RPMI7951 (cell line): ENCODE measurements around the gene IMPA2. TPM values are rescaled to one million over a fixed set of nuclear protein-coding genes. Genes with fewer than 3 reads are reported as not detected.
A peak's percentile ranks its signal among the peaks of the same experiment; 100 is the strongest.
"Not testable (repeated sequence)": the region's sequence is repeated elsewhere in the genome, so short reads cannot be mapped to it uniquely, and the experiment has no call there.

Experiments
- DNase-seq: peaks from one replicate; pipeline ENCODE4 v3.0.0-alpha.2; 2012; ENCODE audit warnings: low read depth
- total RNA-seq: library from RNA; depleted of rRNA; stranded (reverse); fragments of >200 nt; shearing (Covaris generic); gene quantifications from 2 replicates; pipeline ENCODE4 v1.2.3, GENCODE V29; 2014; rRNA removed

IMPA2 gene
- 10.0 and 10.2 TPM in 2 replicates for total RNA-seq

DNA sequence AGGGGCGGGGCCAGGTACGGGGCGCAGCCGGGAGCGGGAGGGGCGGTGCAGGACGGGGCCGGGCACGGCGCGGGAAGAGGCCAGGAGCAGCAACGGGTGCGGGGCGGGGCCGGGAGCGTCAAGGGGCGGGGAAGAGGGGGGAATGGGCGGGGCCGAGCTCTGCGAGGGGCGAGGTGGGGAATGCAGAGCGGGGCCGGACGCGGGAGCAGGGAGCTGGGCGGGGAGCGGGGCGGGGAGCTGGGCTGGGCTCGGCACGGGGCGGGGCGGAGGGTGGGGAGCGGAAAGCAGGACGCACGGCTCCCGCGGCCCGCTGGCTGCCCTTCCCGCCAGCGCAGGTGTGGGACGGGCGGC lies at the start of gene IMPA2:
Gene IMPA2 (plus strand): TSS at position 316 of the 351 bp plus-strand sequence. CDS start 163 bp downstream, outside the sequence.
- no peak for DNase-seq

DNA sequence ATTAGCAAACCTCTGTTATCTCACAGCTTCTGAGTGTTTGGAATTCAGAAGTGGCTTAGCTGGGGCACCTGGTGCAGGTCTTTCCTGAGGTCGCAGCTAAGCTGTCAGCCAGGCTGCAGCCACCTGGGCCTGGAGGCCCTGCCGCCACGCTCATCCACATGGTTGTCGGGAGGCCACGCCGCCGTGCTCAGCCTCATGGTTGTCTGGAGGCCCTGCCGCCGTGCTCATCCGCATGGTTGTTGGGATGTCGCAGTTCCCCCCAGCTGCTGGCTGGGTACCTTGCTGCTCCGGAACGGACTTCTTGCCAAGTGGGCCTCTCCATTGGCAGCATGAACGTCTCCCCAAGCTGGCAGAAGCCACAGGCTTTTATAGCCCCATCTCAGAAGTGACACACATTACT lies 48.9 kb upstream of the IMPA2 start:
- DNase-seq = no peak

DNA sequence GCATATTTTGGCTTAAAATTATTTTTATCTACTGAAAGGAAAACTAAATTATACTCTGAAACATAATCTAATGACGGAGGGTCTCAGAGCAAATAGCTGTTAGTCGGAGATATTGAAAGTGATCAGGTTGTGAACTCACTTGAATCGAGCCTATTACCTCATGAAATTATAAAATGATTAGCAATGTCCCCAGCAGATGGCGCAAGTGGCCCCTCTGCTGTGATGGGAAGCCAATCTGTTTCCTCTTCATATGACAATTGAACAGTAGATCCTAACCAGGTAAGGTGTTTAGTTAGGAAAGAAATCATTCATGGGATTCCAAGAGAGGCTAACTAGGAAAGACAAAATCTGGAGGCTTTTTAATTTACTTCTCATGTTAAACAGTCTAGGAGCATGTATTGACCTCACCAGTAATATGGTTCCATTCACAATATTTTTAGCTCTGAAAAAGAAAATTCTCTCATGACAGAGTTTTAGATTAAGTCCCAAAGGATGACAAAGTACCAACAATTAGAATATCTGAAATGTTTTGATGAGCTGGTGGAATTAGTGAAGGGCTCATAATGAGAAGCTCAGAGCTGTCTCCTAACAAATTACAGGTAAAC lies 43.3 kb upstream of the IMPA2 start:
- peak; percentile 48 for DNase-seq

DNA sequence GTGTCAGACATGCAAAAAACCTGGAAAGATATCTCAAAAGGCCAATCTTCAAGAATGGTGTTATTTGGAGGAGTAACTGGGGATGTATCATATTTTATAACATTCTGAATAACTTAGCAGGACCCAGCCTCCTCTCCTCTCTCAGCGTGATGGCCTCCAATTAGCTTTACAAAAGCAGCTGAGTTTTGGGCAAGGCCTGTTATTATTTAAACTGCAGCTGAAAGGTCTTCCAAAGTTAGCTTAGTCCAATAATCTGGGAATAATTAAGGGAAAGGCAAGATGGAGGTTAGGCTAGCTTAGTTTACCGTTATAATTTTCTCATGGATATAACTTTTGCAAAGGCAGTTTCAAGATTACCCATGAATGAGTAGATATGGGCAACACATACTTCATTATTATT lies 40.4 kb upstream of the IMPA2 start:
- DNase-seq = no peak

DNA sequence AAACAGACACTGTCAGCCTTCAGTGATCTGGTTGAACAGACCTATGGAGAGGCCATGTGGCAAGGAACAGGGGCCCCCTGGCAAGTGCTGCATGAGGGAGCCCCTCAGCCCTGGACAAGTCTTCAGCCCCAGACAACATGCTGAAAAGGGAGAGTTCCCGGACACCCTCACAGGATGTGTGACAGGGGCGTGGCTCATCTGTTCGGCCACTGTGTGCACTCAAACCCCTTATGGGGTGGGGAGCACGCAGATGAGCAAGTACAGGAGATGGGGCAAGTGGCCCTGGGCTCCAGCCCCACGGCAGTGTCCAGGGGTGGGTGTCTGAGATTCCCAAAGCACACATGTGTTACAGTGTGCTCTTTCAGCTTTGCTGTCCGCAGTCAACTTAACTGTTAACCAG lies 37.8 kb upstream of the IMPA2 start:
- DNase-seq = no peak

DNA sequence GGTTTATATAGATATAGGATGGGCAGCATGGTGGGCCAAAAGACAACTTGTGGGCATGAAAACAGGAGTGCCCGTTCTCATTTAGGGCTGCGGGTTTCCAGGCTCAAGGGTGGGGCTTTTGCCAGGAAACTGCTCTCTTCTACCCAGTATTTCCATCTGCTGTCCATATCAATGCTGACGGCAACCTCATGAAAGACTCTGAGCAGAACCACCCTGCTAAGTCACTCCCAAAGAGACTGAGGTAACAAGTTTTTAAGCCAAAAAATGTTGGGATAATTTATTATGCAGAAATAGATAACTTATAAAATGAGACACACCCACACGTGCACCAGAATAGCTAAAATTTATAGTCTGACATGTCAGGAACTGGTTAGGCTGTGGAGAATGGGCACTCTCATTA lies 37.1 kb upstream of the IMPA2 start:
- no peak for DNase-seq

DNA sequence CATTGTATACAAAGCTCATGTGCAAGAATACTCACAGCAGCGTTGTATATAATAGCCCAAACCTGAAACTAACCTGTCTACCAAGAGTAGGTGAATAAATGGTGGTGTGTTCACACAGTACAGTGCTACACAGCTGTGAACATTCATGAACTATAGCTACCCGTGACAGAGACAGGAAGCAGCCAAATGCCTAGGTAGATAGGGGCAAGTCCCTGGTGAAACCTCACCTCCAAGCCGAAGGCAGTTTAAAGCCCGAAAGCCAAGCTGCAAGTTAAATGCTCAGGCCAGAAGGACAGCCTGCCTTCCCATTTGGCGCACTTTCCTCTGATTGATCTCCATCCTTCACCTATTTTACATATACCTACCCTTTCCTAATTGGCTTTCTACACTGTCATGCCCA lies 36.5 kb upstream of the IMPA2 start:
- no peak for DNase-seq

DNA sequence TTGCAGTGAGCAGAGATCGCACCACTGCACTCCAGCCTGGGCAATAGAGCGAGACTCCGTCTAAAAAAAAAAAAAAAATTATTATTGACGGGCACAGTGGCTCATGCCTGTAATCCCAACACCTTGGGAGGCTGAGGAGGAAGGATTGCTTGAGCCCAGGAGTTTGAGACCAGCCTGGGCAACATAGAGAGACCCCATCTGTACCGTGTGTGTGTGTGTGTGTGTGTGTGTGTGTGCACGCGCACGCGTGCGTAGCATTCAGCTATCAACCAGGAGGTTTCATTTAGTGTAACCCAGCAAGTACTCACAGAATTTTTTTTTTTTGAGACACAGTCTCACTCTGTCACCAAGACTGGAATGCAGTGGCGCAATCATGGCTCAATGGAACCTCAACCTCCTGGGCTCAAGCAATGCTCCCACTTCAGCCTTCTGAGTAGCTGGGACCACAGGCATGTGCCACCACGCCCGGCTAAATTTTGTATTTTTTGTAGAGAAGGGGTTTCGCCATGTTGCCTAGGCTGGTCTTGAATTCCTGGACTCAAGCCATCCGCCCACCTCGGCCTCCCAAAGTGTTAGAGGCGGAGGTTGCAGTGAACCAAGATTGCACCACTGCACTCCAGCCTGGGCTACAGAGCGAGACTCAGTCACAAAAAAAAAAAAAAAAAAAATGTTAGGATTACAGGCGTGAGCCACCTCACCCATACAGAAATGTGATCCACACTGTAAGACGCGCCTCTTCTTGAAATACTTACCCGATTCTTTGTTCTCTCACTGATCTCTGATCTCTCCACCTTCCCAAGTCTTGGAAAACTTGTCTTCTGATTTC lies 35.3 kb upstream of the IMPA2 start:
- DNase-seq = peak; percentile 62

DNA sequence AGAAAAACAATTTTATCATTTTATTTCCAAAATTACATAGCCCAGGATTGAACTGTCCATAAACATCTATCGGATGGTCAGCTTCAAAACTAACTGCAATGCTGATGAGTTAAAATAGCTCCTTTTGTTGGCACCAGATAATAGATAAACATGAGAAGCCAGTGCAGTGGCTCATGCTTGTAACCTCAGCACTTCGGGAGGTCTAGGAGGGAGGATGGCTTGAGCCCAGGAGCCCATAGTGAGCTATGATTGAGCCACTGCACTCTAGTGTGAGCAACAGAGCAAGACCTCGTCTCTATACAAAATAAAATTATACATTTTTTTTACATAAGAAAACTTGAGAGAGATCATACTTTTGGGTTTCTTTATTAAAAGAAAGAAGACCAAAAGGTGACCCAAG lies 34.6 kb upstream of the IMPA2 start:
- DNase-seq = peak; percentile 75

DNA sequence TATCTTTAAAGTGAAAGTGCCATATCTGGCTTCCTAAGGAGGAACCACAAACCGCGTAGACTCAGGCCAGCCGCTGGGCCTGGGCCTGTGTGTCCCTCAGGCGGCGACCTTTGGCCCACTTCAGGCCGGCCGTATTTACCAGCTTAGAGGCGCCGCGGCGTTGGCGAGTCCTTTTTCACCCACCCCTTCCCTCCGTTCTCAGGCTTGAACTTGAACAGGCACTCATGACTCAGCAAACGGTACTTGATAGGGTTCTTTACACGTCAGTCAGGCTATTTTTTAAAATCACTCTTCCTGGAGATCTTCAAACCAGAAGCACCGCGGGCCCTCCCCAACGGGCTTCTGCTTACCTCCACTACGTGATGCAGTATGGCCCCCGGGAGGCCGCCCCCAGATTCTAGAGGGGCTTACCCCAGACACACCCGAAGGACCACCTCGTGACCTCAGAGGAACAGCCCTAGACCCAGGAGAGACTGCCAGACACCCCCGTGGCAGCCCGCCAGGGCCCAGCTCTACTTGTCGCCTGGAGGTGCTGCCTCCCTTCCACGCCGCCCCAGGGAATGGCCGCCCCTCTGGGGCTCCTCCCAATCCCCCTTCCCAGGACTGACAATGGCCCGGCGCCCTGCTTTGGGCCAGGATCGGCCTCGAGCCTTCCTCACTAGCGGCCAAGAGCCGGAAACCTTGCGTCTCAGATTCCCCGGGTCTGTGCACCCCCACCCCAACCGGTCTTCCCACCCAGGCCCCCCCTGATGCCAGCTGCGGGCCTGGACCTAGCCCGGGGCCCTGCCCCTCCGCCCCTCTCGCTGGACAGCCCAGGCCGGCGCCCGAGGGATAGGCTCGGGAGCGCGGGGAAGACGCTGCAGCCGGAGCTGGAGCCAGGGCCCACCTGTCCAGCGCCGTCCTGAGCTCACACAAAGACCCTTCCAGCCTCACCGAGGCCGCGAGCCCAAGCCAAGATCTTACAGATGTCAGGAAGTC lies 33.8 kb upstream of the IMPA2 start:
- DNase-seq = peak; percentile 96

DNA sequence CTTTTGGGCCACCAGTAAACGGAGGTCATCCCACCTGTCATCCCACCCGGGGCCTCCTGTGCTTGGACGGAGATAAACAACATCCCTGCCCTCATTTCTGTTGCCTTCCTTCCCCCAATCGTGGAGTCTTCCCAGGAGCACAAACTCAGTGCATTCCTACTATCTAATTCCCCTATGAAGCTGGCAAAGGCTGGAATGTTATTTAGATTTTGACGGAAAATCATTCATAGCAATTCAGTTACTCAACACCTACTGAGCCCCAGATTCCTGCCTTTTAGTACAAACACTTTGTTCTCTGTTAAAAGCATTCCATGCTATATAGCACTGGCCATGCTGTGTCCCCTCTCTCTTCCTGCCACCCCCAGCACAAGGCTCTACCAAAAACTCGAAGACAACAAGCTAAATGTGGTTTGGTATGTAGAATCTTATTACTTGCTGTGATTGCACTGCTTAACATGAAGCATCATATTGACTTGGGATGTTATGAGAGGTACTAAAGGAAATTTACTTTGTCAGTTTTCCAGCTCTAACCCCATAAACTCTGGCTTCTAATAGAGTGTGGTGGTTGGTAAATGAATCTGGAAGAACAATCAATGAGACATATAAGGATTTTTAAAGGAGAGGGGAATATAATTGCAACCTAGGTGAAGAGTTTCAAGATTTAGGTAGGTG lies 32.3 kb upstream of the IMPA2 start:
- DNase-seq = no peak

DNA sequence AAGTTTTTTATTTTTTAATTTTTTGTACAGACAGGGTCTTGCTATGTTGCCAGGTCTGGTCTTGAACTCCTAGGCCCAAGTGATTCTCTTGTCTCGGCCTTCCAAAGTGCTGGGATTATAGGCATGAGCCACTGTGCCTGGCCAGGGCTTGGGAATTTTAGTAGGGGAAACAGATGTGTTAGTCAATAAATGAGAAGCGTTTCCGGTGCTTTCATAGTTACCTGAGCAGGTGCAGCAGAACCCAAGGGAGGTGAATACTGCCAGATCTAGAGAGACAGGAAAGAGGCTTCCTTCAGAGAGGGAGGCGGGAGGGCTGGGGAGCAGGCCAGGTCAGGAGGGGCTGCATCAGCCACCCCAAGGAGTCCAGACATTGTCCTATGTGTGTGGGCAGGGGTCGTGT lies 30.5 kb upstream of the IMPA2 start:
- DNase-seq = no peak

DNA sequence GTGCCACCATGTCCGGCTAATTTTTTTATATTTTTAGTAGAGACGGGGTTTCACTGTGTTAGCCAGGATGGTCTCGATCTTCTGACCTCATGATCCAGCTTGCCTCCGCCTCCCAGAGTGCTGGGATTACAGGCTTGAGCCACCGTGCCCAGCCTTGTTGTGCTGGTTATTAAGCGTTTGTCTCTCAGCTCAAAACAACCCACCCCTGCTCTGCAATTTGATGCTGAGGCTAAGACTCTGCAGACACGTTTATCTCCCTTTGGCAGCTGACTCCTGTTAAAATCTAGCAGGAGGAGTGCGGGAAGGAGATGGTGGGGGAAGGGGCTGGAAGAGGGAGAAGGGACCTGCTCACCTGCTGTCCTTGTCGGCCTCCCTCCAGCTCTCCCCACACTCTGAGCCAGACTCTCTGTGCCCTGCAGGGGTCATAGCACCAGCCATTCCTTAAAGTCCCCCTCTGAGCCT lies 29.9 kb upstream of the IMPA2 start:
- no peak for DNase-seq

DNA sequence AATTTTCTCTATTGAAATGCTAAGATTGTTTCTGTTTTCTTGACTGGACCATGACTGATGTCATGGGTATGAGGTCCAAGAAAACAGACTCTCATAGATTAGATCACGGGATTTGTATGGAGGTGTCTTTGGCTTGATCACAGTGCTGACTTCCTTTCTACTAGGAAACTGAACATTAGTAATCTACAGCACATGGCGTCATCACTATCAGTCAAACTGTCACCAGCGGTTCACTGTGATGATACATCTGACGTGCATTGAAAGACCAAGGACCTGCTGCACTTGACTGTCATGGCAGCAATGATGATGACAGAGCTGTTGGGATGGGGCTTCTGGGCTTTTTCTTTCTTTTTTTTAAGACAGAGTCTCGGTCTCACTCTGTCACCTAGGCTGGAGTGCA lies 28.2 kb upstream of the IMPA2 start:
- no peak for DNase-seq

DNA sequence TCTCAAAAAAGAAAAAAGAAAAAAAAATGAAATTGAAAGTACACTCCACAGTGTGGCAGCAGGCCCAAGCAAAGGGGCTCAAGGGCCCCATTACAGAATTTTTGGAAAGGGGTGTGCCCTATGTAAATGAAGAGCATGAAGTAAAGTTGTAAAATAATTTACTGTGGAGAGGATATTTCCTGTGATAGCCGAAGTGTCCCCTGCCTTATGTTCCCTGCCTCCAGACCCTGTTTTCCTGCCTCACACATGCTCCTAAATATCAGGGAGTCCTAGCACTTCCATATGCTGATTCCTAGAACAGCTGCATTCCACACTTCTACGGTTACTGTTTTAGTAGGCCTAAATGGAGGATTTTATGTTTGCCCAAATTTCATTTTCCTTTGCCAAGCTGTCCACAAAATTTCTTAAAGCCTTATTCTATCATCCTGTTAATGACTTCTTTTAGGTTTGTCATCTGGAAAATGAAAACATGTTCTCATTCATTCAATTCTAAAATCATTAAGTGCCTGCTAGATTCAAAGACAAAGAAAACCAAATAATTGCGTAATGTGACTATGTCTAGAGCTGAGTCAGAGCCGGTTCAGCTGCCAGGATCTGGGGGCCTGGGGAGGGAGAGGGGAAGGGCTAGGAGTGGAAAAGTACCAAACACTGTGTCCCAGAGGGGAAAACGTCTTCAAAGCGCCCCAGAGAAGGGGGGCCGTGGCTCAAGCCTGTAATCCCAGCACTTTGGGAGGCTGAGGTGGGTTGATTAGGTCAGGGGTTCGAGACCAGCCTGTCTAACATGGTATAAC lies 25.9 kb upstream of the IMPA2 start:
- DNase-seq = peak; percentile 90

DNA sequence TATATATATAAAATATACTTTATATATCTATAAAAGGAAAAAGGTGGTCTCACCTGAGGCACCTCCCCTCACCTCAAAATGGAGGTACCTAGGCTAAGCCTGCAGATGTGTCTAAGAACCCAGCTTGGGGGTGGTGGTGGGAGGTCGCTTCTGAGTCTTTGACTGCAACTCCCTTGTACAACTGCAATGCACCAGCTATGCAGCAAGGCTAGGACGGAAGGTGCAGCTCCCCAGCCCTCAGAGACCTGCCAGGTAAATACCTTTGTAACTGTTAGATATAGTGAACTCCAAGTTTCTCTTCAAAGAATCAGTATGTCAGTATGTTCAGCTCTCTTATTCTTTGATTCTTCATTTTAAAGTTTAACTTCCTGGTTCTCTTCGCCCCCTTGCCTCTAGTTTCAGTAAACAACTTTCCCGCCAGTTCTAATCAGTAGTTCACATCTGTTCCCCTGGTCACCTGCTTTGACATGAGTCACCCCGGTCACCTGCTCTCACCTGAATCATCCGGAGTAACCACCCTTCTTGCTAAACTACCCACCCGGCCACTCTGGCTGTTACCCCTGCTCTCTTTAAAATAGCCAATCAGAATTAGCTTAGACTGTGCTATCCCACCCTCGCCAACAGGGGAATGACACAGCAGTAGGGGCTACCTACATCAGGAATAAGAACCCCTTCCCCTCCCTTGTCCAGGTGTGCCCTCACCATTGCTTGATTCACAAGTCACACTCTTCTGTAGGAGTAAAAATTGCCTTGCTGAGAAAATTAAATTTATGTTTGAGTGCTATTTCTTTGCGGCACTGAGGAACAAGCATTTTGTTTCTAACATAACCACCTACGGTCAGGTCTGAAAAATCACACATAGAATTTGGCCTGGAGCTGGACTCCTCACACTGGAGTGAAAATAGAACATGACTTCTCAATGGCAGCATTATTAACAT lies 24.7 kb upstream of the IMPA2 start:
- no peak for DNase-seq

DNA sequence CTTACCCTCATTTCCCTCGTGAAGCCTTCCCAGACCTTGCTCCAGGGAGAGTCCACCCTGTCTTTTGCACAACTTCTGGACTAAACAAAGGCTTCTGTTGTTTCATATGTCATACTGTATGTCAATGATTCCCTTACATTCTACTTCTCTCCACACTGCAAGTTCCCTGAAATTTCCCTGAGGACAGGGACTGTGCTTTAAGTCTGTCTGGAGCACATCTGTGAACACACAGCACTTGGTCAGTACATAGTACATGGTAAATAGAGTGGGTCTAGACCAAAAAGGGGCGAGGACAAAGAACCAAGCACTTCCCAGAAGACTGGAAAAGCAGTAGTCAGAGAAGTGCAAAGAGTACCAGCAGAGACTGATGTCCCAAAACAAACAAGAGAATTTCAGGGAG lies 23.7 kb upstream of the IMPA2 start:
- DNase-seq = peak; percentile 23

DNA sequence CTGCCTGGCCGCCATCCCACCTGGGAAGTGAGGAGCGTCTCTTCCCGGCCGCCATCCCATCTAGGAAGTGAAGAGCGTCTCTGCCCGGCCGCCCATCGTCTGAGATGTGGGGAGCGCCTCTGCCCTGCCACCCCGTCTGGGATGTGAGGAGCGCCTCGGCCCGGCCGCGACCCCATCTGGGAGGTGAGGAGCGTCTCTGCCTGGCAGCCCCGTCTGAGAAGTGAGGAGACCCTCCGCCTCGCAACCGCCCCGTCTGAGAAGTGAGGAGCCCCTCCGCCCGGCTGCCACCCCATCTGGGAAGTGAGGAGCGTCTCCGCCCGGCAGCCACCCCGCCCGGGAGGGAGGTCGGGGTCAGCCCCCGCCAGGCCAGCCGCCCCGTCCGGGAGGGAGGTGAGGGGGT lies 21.7 kb upstream of the IMPA2 start:
- DNase-seq = not testable (repeated sequence)

DNA sequence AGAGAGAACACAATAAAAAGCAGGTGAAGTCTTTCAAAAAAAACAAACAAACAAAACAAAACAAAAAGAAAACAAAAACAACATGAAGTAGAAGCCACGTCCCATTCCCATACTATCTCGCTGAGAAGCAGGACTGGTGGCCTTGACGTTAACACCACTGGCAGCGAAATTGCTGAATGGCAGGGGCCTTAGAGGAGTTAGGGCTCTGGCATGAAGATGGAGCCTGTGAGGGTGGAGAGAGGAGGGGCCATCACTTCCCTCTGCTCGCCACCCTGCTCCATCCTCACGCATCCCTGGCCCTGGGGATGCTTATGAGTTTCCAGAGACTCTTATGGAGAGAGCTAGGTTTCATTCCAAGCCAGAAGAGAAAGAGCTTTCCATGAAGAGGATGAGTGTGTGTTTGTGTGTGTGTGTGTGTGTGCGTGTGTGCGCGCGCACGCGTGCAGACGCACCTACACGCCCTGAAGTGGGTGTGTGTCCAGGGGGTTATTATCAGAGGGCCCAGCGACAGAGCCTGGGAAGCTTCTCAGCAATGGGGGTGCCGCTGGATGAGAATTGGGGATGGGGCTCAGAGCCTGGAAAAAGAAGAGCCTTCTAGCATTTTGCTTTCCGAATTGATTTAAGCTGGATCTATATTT lies 20.4 kb upstream of the IMPA2 start:
- DNase-seq = no peak
